SU-DHL-6 (cell line): ENCODE data around the gene TRIOBP.

Experiments used
- EZH2phosphoT487 ChIP-seq: fragments of 200-600 bp; sonication (generic), shearing (Covaris generic); conservative IDR thresholded peaks from 2 replicates; pipeline ENCODE4 v1.6.1; 2018; ENCODE audit warnings: mild to moderate bottlenecking, antibody characterized with exemption, low read length, moderate library complexity, mixed read lengths
- TF ChIP-seq, protein P1 (sequence below): fragments of 200-600 bp; sonication (generic); IDR thresholded peaks from one replicate; pipeline ENCODE4 v1.5.1; 2017; ENCODE audit warnings: antibody characterized with exemption, mild to moderate bottlenecking, low read length, moderate library complexity; ENCODE audit not compliant: insufficient read depth, poor library complexity, severe bottlenecking

DNA sequence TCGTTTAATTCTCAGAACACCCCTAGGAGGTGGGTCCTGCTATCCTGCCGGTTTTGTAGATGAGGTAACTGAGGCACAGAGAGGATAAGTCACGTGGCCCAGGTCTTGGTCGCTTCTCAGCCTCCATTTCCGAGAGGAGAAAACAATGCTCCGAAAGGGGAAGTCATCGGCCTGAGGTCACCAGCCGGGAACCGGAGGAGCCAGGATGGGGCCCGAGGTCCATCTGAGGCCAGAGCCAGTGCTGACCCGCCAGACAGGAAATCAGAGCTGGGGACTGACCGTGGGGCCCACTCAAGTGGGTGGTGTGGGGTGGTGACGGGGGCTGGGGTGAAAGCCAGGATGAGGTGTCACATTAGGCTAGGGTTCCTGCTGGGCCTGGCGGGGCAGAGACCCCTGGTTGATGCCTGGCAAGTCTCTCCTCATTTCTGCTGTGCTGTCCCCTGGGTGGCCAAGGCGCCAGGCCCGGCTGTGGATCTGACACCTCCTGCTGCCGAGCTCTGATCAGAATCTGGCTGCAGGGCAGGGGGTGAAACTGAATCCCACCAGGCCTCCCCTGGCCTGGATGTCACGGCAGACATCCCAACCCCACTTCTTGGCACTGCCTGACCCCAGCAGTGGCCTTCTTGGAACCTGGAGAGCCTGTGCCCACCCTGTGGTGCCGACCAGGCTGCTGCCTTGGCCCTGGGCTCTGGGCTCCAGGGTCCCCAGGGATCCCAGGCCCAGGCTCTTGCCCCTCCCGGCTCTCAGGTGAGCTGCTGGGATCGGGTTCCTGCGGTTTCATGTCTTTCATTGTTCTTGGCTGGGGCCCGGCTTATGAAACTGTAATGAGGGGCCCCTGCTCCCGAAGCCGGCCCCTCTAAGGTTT, 12.0 kb downstream of the TRIOBP start:
- TF ChIP-seq, protein P1, sequence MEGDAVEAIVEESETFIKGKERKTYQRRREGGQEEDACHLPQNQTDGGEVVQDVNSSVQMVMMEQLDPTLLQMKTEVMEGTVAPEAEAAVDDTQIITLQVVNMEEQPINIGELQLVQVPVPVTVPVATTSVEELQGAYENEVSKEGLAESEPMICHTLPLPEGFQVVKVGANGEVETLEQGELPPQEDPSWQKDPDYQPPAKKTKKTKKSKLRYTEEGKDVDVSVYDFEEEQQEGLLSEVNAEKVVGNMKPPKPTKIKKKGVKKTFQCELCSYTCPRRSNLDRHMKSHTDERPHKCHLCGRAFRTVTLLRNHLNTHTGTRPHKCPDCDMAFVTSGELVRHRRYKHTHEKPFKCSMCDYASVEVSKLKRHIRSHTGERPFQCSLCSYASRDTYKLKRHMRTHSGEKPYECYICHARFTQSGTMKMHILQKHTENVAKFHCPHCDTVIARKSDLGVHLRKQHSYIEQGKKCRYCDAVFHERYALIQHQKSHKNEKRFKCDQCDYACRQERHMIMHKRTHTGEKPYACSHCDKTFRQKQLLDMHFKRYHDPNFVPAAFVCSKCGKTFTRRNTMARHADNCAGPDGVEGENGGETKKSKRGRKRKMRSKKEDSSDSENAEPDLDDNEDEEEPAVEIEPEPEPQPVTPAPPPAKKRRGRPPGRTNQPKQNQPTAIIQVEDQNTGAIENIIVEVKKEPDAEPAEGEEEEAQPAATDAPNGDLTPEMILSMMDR, result no peak
- TF ChIP-seq EZH2phosphoT487, result no peak
